ENCODE data around the gene ROBO1. TPM values are rescaled to one million over a fixed set of nuclear protein-coding genes. Genes with fewer than 3 reads are reported as not detected.

Gene ROBO1
- total RNA-seq, 1 donor from 2014 or later = 27.1 TPM

DNA sequence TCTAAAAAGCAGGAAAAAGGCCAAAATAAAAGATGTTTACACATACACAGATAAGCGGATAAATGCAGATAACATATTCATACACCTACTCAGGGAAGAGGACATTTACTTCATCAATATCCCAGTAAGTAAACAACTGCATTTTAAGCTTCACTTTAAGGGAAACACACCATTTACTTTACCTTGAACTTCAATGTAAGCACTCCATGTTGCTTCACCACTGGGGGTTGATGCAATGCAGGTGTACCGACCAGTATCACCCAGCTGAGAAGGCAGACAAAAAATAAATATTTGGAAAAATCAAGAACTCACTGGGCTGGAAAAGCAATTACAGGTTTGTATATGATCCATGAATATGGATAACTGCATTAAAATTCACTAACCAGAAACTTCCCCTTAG is 1099.5 kb downstream of the ROBO1 start:
- no peaks in the 10 kb centered on the region for H3K36me3 ChIP-seq
- TF ChIP-seq, protein P1, sequence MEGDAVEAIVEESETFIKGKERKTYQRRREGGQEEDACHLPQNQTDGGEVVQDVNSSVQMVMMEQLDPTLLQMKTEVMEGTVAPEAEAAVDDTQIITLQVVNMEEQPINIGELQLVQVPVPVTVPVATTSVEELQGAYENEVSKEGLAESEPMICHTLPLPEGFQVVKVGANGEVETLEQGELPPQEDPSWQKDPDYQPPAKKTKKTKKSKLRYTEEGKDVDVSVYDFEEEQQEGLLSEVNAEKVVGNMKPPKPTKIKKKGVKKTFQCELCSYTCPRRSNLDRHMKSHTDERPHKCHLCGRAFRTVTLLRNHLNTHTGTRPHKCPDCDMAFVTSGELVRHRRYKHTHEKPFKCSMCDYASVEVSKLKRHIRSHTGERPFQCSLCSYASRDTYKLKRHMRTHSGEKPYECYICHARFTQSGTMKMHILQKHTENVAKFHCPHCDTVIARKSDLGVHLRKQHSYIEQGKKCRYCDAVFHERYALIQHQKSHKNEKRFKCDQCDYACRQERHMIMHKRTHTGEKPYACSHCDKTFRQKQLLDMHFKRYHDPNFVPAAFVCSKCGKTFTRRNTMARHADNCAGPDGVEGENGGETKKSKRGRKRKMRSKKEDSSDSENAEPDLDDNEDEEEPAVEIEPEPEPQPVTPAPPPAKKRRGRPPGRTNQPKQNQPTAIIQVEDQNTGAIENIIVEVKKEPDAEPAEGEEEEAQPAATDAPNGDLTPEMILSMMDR (IDR thresholded peaks at IDR 0.05) = no peak
- no peak overlapping the region for H3K27ac ChIP-seq
- no peaks in the 10 kb centered on the region for H3K27me3 ChIP-seq
- no peak overlapping the region for H3K4me3 ChIP-seq
- no peaks in the 10 kb centered on the region for H3K4me1 ChIP-seq
- ATAC-seq = no peak
- no peaks in the 10 kb centered on the region for H3K9me3 ChIP-seq
- intact Hi-C loops (cut with DNase I) = loop anchor here (5.0 kb wide), 1 partner anchor 359 kb away; no protein-coding TSS in a partner anchor
- no peak for DNase-seq

DNA sequence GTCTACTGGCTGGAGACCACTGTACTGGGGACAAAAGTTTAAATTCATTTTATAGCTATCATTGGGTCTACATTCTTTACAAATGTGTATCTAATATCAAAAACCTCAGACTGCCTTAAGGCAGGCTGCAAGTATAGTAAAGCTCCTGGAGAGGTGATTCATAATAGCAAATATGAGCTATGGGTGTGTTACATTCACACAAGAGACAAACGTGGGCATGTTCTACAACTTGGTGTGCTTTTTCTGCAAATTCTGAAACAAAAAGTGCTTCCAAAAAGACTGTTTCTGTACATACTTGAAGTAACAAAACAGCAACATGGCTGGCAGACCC is 1101.4 kb downstream of the ROBO1 start:
- Histone ChIP-seq H3K9me3 (no peaks in the 10 kb centered on the region), H3K4me1 (no peaks in the 10 kb centered on the region), H3K27ac (no peak overlapping the region), H3K27me3 (no peaks in the 10 kb centered on the region), H3K36me3 (no peaks in the 10 kb centered on the region), H3K4me3 (no peak overlapping the region)
- DNase-seq = no peak
- ATAC-seq = no peak
- intact Hi-C loops (cut with DNase I) = loop anchor here (5.0 kb wide), 1 partner anchor 361 kb away; no protein-coding TSS in a partner anchor
- TF ChIP-seq, protein P1 (IDR thresholded peaks at IDR 0.05) = no peak

DNA sequence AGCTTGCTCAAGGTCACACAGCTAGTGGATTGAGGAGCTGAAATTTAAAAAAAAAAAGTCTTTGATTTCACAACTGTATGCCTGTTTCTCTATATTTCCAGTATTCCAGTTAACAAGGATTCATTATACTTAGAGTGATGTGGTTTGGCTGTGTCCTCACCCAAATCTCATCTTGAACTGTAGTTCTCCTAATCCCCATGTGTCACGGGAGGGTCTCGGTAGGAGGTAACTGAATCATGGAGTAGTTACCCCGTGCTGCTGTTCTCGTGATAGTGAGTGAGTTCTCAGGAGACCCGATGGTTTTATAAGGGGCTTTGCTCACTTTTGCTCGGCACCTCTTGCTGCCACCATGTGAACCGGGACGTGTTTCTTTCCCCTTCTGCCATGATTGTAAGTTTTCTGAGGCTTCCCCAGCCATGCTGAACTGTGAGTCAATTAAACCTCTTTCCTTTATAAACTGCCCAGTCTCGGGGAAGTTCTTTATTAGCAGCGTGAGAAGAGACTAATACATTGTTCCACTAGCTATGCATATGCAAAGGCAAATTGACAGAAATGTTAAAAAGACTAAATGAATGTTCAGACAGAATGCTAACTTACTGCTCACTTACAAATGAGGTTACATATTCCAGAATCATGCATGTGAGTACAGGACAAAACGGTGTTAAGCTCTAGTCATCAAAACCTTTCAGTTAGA is 1101.9 kb downstream of the ROBO1 start:
- no peak for ATAC-seq
- Histone ChIP-seq H3K36me3 (no peaks in the 10 kb centered on the region), H3K27me3 (no peaks in the 10 kb centered on the region), H3K4me1 (no peaks in the 10 kb centered on the region), H3K27ac (no peak overlapping the region), H3K4me3 (no peak overlapping the region), H3K9me3 (no peaks in the 10 kb centered on the region)
- intact Hi-C loops (cut with DNase I) = loop anchor here (5.0 kb wide), 1 partner anchor 361 kb away; no protein-coding TSS in a partner anchor
- DNase-seq = no peak
- TF ChIP-seq, protein P1 (IDR thresholded peaks at IDR 0.05) = no peak

- Histone ChIP-seq H3K27me3 (no peaks in the 10 kb centered on the region), H3K9me3 (no peaks in the 10 kb centered on the region), H3K4me1 (no peaks in the 10 kb centered on the region), H3K27ac (no peak overlapping the region), H3K36me3 (no peaks in the 10 kb centered on the region), H3K4me3 (no peak overlapping the region)
- no peak for DNase-seq
- TF ChIP-seq, protein P1 (IDR thresholded peaks at IDR 0.05) = no peak
- ATAC-seq = no peak
- intact Hi-C loops (cut with DNase I) = loop anchor here (5.0 kb wide), 1 partner anchor 362 kb away; no protein-coding TSS in a partner anchor
These were observed 1102.7 kb downstream of the ROBO1 start for GRCh38 chr3:78665101-78665500.

GRCh38 chr3:78660957-78661356 is 1106.8 kb downstream of the ROBO1 start:
- Histone ChIP-seq H3K27me3 (no peaks in the 10 kb centered on the region), H3K27ac (no peak overlapping the region), H3K9me3 (no peaks in the 10 kb centered on the region), H3K4me1 (no peaks in the 10 kb centered on the region), H3K4me3 (no peak overlapping the region), H3K36me3 (no peaks in the 10 kb centered on the region)
- intact Hi-C loops (cut with DNase I) = no loop called here
- DNase-seq (no peak), ATAC-seq (no peak)
- TF ChIP-seq, protein P1 (IDR thresholded peaks at IDR 0.05) = no peak

Data from upper lobe of right lung (tissue), 1 donor.